Neural cell (in vitro differentiated cells): Measurements from ENCODE around the gene NCOA7. TPM values are rescaled to one million over a fixed set of nuclear protein-coding genes. Genes with fewer than 3 reads are reported as not detected.

Source experiments
- H2AFZ ChIP-seq: fragments of 200-600, 300-800 bp; sonication (generic), shearing (Covaris generic); 2 replicates; pipeline ENCODE4 v1.6.0; 2014; ENCODE audit warnings: low read depth, mild to moderate bottlenecking, antibody characterized with exemption, low read length, moderate library complexity
- H3F3A ChIP-seq: fragments of 200-600 bp; shearing (Covaris generic); 2 replicates; pipeline ENCODE4 v1.6.1; 2016; ENCODE audit warnings: mild to moderate bottlenecking, moderate library complexity, mixed read lengths, antibody characterized with exemption, low read length; ENCODE audit not compliant: insufficient read depth, poor library complexity, severe bottlenecking
- H3K27ac ChIP-seq: fragments of 200-600, 300-800 bp; sonication (generic), shearing (Covaris generic); 2 replicates; pipeline ENCODE4 v1.5.1; 2014; ENCODE audit warnings: mild to moderate bottlenecking, low read length, moderate library complexity
- H3K27me3 ChIP-seq: fragments of 300-800, 200-600 bp; sonication (generic), shearing (Covaris generic); 2 replicates; pipeline ENCODE4 v1.6.0; 2014; ENCODE audit warnings: mild to moderate bottlenecking, low read depth, low read length, moderate library complexity; ENCODE audit not compliant: insufficient read depth
- H3K36me3 ChIP-seq: fragments of 300-800, 200-600 bp; sonication (generic), shearing (Covaris generic); 2 replicates; pipeline ENCODE4 v1.5.1; 2014; ENCODE audit warnings: mild to moderate bottlenecking, antibody characterized with exemption, low read length, moderate library complexity; ENCODE audit not compliant: insufficient read depth
- H3K4me2 ChIP-seq: fragments of 300-800, 200-600 bp; sonication (generic), shearing (Covaris generic); 2 replicates; pipeline ENCODE4 v1.6.0; 2014; ENCODE audit warnings: mild to moderate bottlenecking, low read length
- H3K4me3 ChIP-seq: fragments of 300-800, 200-600 bp; sonication (generic), shearing (Covaris generic); 2 replicates; pipeline ENCODE4 v1.5.1; 2014; ENCODE audit warnings: mild to moderate bottlenecking, low read length, moderate library complexity
- H3K79me2 ChIP-seq: fragments of 200-600 bp; shearing (Covaris generic); replicated peaks from 2 replicates; pipeline ENCODE4 v1.6.0; 2014; ENCODE audit warnings: mild to moderate bottlenecking, low read length, moderate library complexity; ENCODE audit not compliant: insufficient read depth
- H3K9ac ChIP-seq: fragments of 300-800, 200-600 bp; sonication (generic), shearing (Covaris generic); 2 replicates; pipeline ENCODE4 v1.6.1; 2016; ENCODE audit warnings: mild to moderate bottlenecking, low read length, mixed read lengths
- H3K9me2 ChIP-seq: fragments of 200-600 bp; shearing (Covaris generic); 2 replicates; pipeline ENCODE4 v1.6.1; 2016; ENCODE audit warnings: mild to moderate bottlenecking, low read length, mixed read lengths; ENCODE audit not compliant: insufficient read depth
- H3K9me3 ChIP-seq: fragments of 200-600, 300-800 bp; sonication (generic), shearing (Covaris generic); 2 replicates; pipeline ENCODE4 v1.6.1; 2016; ENCODE audit warnings: mild to moderate bottlenecking, mixed run types, low read length, moderate library complexity, mixed read lengths
- H4K20me1 ChIP-seq: fragments of 200-600 bp; shearing (Covaris generic); 2 replicates; pipeline ENCODE4 v1.6.1; 2016; ENCODE audit warnings: mild to moderate bottlenecking, mixed run types; ENCODE audit not compliant: insufficient read depth
- CTCF ChIP-seq: fragments of 450-650 bp; IDR thresholded peaks from 2 replicates; pipeline ENCODE4 v1.5.1; 2014; ENCODE audit warnings: antibody characterized with exemption, mild to moderate bottlenecking, moderate library complexity; ENCODE audit not compliant: poor library complexity, severe bottlenecking
- EP300 ChIP-seq: fragments of 450-650 bp; conservative IDR thresholded peaks from 2 replicates; pipeline ENCODE4 v1.6.1; 2014; ENCODE audit warnings: antibody characterized with exemption, mild to moderate bottlenecking, moderate library complexity; ENCODE audit not compliant: poor library complexity, severe bottlenecking
- EZH2 ChIP-seq: fragments of 200-600, 300-800 bp; shearing (Covaris generic), sonication (generic); IDR thresholded peaks from 2 replicates; pipeline ENCODE4 v1.6.1; 2014; ENCODE audit warnings: antibody characterized with exemption, low read length, borderline replicate concordance, mild to moderate bottlenecking; ENCODE audit not compliant: insufficient read depth, poor library complexity, severe bottlenecking
- MXI1 ChIP-seq: fragments of 450-650 bp; conservative IDR thresholded peaks from 2 replicates; pipeline ENCODE4 v1.6.1; 2014; ENCODE audit warnings: antibody characterized with exemption, mild to moderate bottlenecking; ENCODE audit not compliant: poor library complexity, severe bottlenecking
- POLR2AphosphoS5 ChIP-seq: IDR thresholded peaks from 2 replicates; pipeline ENCODE4 v1.6.1; 2012
- RAD21 ChIP-seq: fragments of 450-650 bp; conservative IDR thresholded peaks from 2 replicates; pipeline ENCODE4 v1.6.1; 2014; ENCODE audit warnings: antibody characterized with exemption, mild to moderate bottlenecking, moderate library complexity
- REST ChIP-seq: IDR thresholded peaks from 2 replicates; pipeline ENCODE4 v1.6.1; 2012; ENCODE audit warnings: borderline replicate concordance
- SMC3 ChIP-seq: fragments of 450-650 bp; conservative IDR thresholded peaks from 2 replicates; pipeline ENCODE4 v1.6.1; 2014; ENCODE audit warnings: antibody characterized with exemption, mild to moderate bottlenecking, moderate library complexity; ENCODE audit not compliant: poor library complexity
- TAF1 ChIP-seq: IDR thresholded peaks from 2 replicates; pipeline ENCODE4 v1.6.1; 2012; ENCODE audit warnings: low read depth
- polyA plus RNA-seq: library from polyadenylated mRNA; depleted of rRNA; stranded (reverse); fragments of >200 nt; gene quantifications from 2 replicates; pipeline ENCODE4 v1.2.3, GENCODE V29; 2014

The NCOA7 gene
- polyA plus RNA-seq, 1 donor from 2014 or later: 17.1 TPM

GRCh38 chr6:125753937-125754259 is 36.9 kb upstream of the NCOA7 start:
- TF ChIP-seq EP300 (no peak), CTCF (no peak), TAF1 (no peak), POLR2AphosphoS5 (no peak), RAD21 (peak; percentile 5), REST (no peak), MXI1 (no peak), EZH2 (no peak), SMC3 (peak; percentile 12)
- no peaks in the 10 kb centered on the region for H3K79me2 ChIP-seq
- no peaks in the 10 kb centered on the region for H3K9me3 ChIP-seq
- no peak overlapping the region for H3K27ac ChIP-seq
- H2AFZ ChIP-seq: no peak overlapping the region
- no peak overlapping the region for H3K9ac ChIP-seq
- no peak overlapping the region for H3K4me3 ChIP-seq
- no peak overlapping the region for H3K4me2 ChIP-seq
- H3K9me2 ChIP-seq: no peaks in the 10 kb centered on the region
- H4K20me1 ChIP-seq: no peaks in the 10 kb centered on the region
- peaks cover 38% of the 10 kb centered on the region for H3K27me3 ChIP-seq
- H3F3A ChIP-seq: no peaks in the 10 kb centered on the region
- no peaks in the 10 kb centered on the region for H3K36me3 ChIP-seq

DNA sequence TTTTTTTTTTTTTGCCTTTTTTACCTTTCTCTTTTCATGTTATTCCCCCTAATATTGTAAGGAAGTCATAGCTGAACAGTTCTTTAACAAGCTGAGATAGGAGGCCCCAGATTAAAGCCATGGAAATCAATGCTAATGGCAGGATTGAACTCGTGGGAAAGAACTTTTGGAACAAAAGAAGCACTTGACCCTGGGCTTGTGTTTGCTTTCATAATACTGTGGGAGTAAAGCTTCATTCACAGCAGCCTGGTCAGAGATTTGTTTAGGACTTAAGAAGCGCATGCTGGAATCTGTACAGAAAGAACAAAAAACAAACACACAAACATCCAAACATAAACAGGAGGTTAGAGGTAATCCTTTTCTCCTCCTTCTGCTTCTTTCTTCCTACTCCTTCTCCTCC is 36.2 kb upstream of the NCOA7 start:
- H3K79me2 ChIP-seq: no peaks in the 10 kb centered on the region
- H3K9ac ChIP-seq: no peak overlapping the region
- no peak overlapping the region for H3K27ac ChIP-seq
- H3K9me3 ChIP-seq: no peaks in the 10 kb centered on the region
- no peaks in the 10 kb centered on the region for H3K9me2 ChIP-seq
- TF ChIP-seq EP300 (no peak), MXI1 (no peak), REST (no peak), SMC3 (no peak), POLR2AphosphoS5 (no peak), CTCF (no peak), RAD21 (no peak), EZH2 (no peak), TAF1 (no peak)
- no peak overlapping the region for H3K4me2 ChIP-seq
- H3K4me3 ChIP-seq: no peak overlapping the region
- H3F3A ChIP-seq: no peaks in the 10 kb centered on the region
- no peaks in the 10 kb centered on the region for H4K20me1 ChIP-seq
- H3K36me3 ChIP-seq: no peaks in the 10 kb centered on the region
- no peak overlapping the region for H2AFZ ChIP-seq
- peaks cover 33% of the 10 kb centered on the region for H3K27me3 ChIP-seq
